WTC11 (cell line): ENCODE data around the gene RTP3. TPM values are rescaled to one million over a fixed set of nuclear protein-coding genes. Genes with fewer than 3 reads are reported as not detected.

Source experiments
- ATAC-seq: fragments of 200-7000 bp; cut with Tn5 transposase; 2 replicates; pipeline ENCODE4 v1.10.0; 2021; ENCODE audit warnings: mild to moderate bottlenecking, moderate library complexity
- CTCF ChIA-PET: fragments of 300-600 bp; sonication (Branson Sonifier 250); formaldehyde crosslinking; loops from one replicate; lab custom pipeline; 2021; ENCODE audit warnings: antibody characterized with exemption; lab: Charles Lee
- POLR2A ChIA-PET: fragments of 350-600 bp; sonication (Branson Sonifier 250); formaldehyde crosslinking; loops from one replicate; lab custom pipeline; 2021; ENCODE audit warnings: antibody characterized with exemption; lab: Charles Lee
- DNase-seq: peaks from one replicate; pipeline ENCODE4 v3.0.0; 2021; ENCODE audit warnings: low spot score
- H3K27ac Mint-ChIP-seq: 2 replicates; pipeline ENCODE4 v1.8.0; 2021; ENCODE audit warnings: mixed read lengths
- H3K27me3 Mint-ChIP-seq: 2 replicates; pipeline ENCODE4 v1.8.0; 2021; ENCODE audit warnings: low read depth, mild to moderate bottlenecking, moderate library complexity, mixed read lengths
- H3K36me3 Mint-ChIP-seq: 2 replicates; pipeline ENCODE4 v1.8.0; 2021; ENCODE audit warnings: mixed read lengths
- H3K4me1 Mint-ChIP-seq: 2 replicates; pipeline ENCODE4 v1.8.0; 2022; ENCODE audit warnings: mixed read lengths
- H3K4me3 Mint-ChIP-seq: 2 replicates; pipeline ENCODE4 v1.8.0; 2021; ENCODE audit warnings: mild to moderate bottlenecking, moderate library complexity, mixed read lengths
- H3K9me3 Mint-ChIP-seq: 2 replicates; pipeline ENCODE4 v1.8.0; 2021; ENCODE audit warnings: mixed read lengths
- CREM ChIP-seq: sonication (generic); formaldehyde crosslinking; IDR thresholded peaks from 2 replicates; pipeline ENCODE4 v1.8.1; 2022; ENCODE audit warnings: mild to moderate bottlenecking, missing genetic modification reagents, moderate library complexity
- ETV6 ChIP-seq: sonication (generic); formaldehyde crosslinking; IDR thresholded peaks from 2 replicates; pipeline ENCODE4 v1.8.1; 2022; ENCODE audit warnings: mild to moderate bottlenecking, missing genetic modification reagents
- GABPB1 ChIP-seq: sonication (generic); formaldehyde crosslinking; IDR thresholded peaks from 2 replicates; pipeline ENCODE4 v1.8.1; 2023; ENCODE audit warnings: mild to moderate bottlenecking, missing genetic modification reagents
- JAZF1 ChIP-seq: fragments of 250-450 bp; sonication (Bioruptor Pico); IDR thresholded peaks from 2 replicates; pipeline ENCODE4 v1.9.0; 2021; ENCODE audit warnings: moderate library complexity, mild to moderate bottlenecking, inconsistent platforms
- JUN ChIP-seq: sonication (generic); formaldehyde crosslinking; IDR thresholded peaks from 2 replicates; pipeline ENCODE4 v1.8.0; 2023; ENCODE audit warnings: mild to moderate bottlenecking, missing genetic modification reagents
- KAT7 ChIP-seq: sonication (generic); formaldehyde crosslinking; IDR thresholded peaks from 2 replicates; pipeline ENCODE4 v1.8.1; 2023; ENCODE audit warnings: missing genetic modification reagents, mild to moderate bottlenecking, borderline replicate concordance
- NR1H2 ChIP-seq: sonication (generic); formaldehyde crosslinking; IDR thresholded peaks from 2 replicates; pipeline ENCODE4 v1.9.0; 2021; ENCODE audit warnings: mild to moderate bottlenecking, moderate library complexity, missing genetic modification reagents
- OVOL2 ChIP-seq: fragments of 250-450 bp; sonication (Bioruptor Pico); IDR thresholded peaks from 2 replicates; pipeline ENCODE4 v1.9.0; 2021; ENCODE audit warnings: mild to moderate bottlenecking, borderline replicate concordance
- SMAD4 ChIP-seq: sonication (generic); formaldehyde crosslinking; IDR thresholded peaks from 2 replicates; pipeline ENCODE4 v1.8.0; 2022; ENCODE audit warnings: mild to moderate bottlenecking, missing genetic modification reagents
- TEAD1 ChIP-seq: sonication (generic); formaldehyde crosslinking; IDR thresholded peaks from 2 replicates; pipeline ENCODE4 v1.8.0; 2022; ENCODE audit warnings: mild to moderate bottlenecking, missing genetic modification reagents
- TEAD4 ChIP-seq: sonication (generic); formaldehyde crosslinking; IDR thresholded peaks from 2 replicates; pipeline ENCODE4 v1.8.0; 2022; ENCODE audit warnings: mild to moderate bottlenecking, missing genetic modification reagents
- ZNF138 ChIP-seq: sonication (generic); formaldehyde crosslinking; conservative IDR thresholded peaks from 2 replicates; pipeline ENCODE4 v1.8.1; 2022; ENCODE audit warnings: mild to moderate bottlenecking, moderate library complexity, missing genetic modification reagents
- ZNF219 ChIP-seq: sonication (generic); formaldehyde crosslinking; IDR thresholded peaks from 2 replicates; pipeline ENCODE4 v1.8.0; 2023; ENCODE audit warnings: missing genetic modification reagents, mild to moderate bottlenecking, borderline replicate concordance
- ZNF232 ChIP-seq: sonication (generic); formaldehyde crosslinking; IDR thresholded peaks from 2 replicates; pipeline ENCODE4 v1.8.0; 2022; ENCODE audit warnings: mild to moderate bottlenecking, missing genetic modification reagents
- ZNF263 ChIP-seq: sonication (generic); formaldehyde crosslinking; IDR thresholded peaks from 2 replicates; pipeline ENCODE4 v1.8.1; 2022; ENCODE audit warnings: low read depth, mild to moderate bottlenecking, moderate library complexity, missing genetic modification reagents
- total RNA-seq: library from RNA; stranded (reverse); gene quantifications from 3 replicates; pipeline ENCODE4 v1.2.3, GENCODE V29; 2021
- TF ChIP-seq, protein P1 (sequence below): sonication (generic); formaldehyde crosslinking; IDR thresholded peaks from 2 replicates; pipeline ENCODE4 v1.8.0; 2022; ENCODE audit warnings: mild to moderate bottlenecking, missing genetic modification reagents
- TF ChIP-seq, protein P2 (sequence below): sonication (generic); formaldehyde crosslinking; IDR thresholded peaks from 2 replicates; pipeline ENCODE4 v1.8.1; 2022; ENCODE audit warnings: mild to moderate bottlenecking, missing genetic modification reagents, moderate library complexity, borderline replicate concordance
- TF ChIP-seq, protein P3 (sequence below): sonication (generic); formaldehyde crosslinking; IDR thresholded peaks from 2 replicates; pipeline ENCODE4 v1.8.0; 2022; ENCODE audit warnings: mild to moderate bottlenecking, missing genetic modification reagents
- TF ChIP-seq, protein P4 (sequence below): fragments of 200-600 bp; IDR thresholded peaks from 2 replicates; pipeline ENCODE4 v1.8.0; 2022; ENCODE audit warnings: antibody characterized with exemption
- TF ChIP-seq, protein P5 (sequence below): sonication (generic); formaldehyde crosslinking; IDR thresholded peaks from 2 replicates; pipeline ENCODE4 v1.8.1; 2023; ENCODE audit warnings: mild to moderate bottlenecking, missing genetic modification reagents
- TF ChIP-seq, protein P6 (sequence below): sonication (generic); formaldehyde crosslinking; IDR thresholded peaks from 2 replicates; pipeline ENCODE4 v1.8.0; 2022; ENCODE audit warnings: mild to moderate bottlenecking, missing genetic modification reagents
- TF ChIP-seq, protein P7 (sequence below): sonication (generic); formaldehyde crosslinking; IDR thresholded peaks from 2 replicates; pipeline ENCODE4 v1.8.1; 2023; ENCODE audit warnings: mild to moderate bottlenecking, missing genetic modification reagents
- TF ChIP-seq, protein P8 (sequence below): sonication (generic); formaldehyde crosslinking; IDR thresholded peaks from 2 replicates; pipeline ENCODE4 v1.8.1; 2023; ENCODE audit warnings: mild to moderate bottlenecking, missing genetic modification reagents, borderline replicate concordance

RTP3 gene
- total RNA-seq, 1 experiment from 2014 or later, result not detected

DNA sequence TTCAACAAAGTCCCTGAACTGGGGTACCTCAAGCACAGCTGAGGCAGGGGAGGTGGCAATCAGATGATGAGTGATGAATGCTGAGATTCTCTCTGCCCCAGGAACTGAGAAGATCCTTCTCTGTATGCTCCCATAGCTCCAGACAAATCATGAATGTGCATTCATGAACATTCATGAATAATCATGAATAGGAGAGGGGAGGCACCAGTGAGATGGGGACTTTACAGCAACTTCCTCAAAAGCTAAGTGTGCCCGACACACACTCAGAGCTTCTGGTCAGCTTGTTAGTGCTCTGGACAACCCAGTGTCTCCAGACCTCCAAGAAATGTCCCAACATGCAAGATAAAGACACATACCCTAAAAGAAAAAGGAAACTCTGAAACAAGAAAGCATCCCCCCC lies 44.1 kb downstream of the RTP3 start:
- ChIA-PET CTCF (interaction anchor here (0.6 to 2.1 kb wide), 5 partner anchors 42 to 88 kb away, joined by 3 to 14 read pairs (median 3); no protein-coding TSS in a partner anchor), POLR2A (no interaction called here)
- DNase-seq, result no peak
- Mint-ChIP-seq H3K4me3 (no peak overlapping the region), H3K9me3 (no peaks in the 10 kb centered on the region), H3K27ac (no peak overlapping the region), H3K4me1 (peaks cover 69% of the 10 kb centered on the region), H3K36me3 (peaks cover 2% of the 10 kb centered on the region; the same call in 1 of the 2 replicates), H3K27me3 (no peaks in the 10 kb centered on the region)
- no peak for TF ChIP-seq NR1H2 (CRISPR knock-in tag)
- TF ChIP-seq TEAD4 (CRISPR knock-in tag), result no peak
- no peak for TF ChIP-seq ZNF232 (CRISPR knock-in tag)
- no peak for TF ChIP-seq CREM
- TF ChIP-seq ZNF263 (CRISPR knock-in tag), result no peak
- TF ChIP-seq, protein P1, sequence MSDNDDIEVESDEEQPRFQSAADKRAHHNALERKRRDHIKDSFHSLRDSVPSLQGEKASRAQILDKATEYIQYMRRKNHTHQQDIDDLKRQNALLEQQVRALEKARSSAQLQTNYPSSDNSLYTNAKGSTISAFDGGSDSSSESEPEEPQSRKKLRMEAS (CRISPR knock-in tag), result no peak
- TF ChIP-seq TEAD1 (CRISPR knock-in tag), result no peak
- TF ChIP-seq, protein P2, sequence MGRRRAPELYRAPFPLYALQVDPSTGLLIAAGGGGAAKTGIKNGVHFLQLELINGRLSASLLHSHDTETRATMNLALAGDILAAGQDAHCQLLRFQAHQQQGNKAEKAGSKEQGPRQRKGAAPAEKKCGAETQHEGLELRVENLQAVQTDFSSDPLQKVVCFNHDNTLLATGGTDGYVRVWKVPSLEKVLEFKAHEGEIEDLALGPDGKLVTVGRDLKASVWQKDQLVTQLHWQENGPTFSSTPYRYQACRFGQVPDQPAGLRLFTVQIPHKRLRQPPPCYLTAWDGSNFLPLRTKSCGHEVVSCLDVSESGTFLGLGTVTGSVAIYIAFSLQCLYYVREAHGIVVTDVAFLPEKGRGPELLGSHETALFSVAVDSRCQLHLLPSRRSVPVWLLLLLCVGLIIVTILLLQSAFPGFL (CRISPR knock-in tag), result no peak
- no peak for TF ChIP-seq ETV6
- no peak for TF ChIP-seq KAT7 (CRISPR knock-in tag)
- no peak for TF ChIP-seq OVOL2 (CRISPR knock-in tag)
- TF ChIP-seq, protein P3, sequence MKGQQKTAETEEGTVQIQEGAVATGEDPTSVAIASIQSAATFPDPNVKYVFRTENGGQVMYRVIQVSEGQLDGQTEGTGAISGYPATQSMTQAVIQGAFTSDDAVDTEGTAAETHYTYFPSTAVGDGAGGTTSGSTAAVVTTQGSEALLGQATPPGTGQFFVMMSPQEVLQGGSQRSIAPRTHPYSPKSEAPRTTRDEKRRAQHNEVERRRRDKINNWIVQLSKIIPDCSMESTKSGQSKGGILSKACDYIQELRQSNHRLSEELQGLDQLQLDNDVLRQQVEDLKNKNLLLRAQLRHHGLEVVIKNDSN (CRISPR knock-in tag), result no peak
- no peak for TF ChIP-seq JUN
- TF ChIP-seq, protein P4, sequence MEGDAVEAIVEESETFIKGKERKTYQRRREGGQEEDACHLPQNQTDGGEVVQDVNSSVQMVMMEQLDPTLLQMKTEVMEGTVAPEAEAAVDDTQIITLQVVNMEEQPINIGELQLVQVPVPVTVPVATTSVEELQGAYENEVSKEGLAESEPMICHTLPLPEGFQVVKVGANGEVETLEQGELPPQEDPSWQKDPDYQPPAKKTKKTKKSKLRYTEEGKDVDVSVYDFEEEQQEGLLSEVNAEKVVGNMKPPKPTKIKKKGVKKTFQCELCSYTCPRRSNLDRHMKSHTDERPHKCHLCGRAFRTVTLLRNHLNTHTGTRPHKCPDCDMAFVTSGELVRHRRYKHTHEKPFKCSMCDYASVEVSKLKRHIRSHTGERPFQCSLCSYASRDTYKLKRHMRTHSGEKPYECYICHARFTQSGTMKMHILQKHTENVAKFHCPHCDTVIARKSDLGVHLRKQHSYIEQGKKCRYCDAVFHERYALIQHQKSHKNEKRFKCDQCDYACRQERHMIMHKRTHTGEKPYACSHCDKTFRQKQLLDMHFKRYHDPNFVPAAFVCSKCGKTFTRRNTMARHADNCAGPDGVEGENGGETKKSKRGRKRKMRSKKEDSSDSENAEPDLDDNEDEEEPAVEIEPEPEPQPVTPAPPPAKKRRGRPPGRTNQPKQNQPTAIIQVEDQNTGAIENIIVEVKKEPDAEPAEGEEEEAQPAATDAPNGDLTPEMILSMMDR, result no peak
- no peak for TF ChIP-seq ZNF138 (CRISPR knock-in tag)
- TF ChIP-seq ZNF219 (CRISPR knock-in tag), result no peak
- TF ChIP-seq, protein P5, sequence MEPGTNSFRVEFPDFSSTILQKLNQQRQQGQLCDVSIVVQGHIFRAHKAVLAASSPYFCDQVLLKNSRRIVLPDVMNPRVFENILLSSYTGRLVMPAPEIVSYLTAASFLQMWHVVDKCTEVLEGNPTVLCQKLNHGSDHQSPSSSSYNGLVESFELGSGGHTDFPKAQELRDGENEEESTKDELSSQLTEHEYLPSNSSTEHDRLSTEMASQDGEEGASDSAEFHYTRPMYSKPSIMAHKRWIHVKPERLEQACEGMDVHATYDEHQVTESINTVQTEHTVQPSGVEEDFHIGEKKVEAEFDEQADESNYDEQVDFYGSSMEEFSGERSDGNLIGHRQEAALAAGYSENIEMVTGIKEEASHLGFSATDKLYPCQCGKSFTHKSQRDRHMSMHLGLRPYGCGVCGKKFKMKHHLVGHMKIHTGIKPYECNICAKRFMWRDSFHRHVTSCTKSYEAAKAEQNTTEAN (CRISPR knock-in tag), result no peak
- no peak for TF ChIP-seq SMAD4 (CRISPR knock-in tag)
- no peak for ATAC-seq

DNA sequence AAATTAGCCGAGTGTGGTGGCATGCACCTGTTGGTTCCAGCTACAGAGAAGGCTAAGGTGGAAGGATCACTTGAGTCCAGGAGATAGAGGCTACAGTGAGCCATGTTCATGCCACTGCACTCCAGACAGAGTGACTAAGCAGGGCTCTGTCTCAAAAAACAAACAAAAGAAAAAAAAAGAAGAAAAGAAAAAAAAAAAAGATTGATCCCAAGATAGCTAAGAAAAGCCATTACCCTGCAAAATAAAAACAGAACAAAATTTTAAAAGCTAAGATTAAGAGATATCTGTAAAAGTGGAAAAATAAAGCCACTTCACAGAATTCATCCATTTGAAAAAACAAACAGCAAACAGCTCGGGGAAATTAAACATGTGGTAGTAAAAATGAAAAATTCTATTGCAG lies 44.6 kb downstream of the RTP3 start:
- Mint-ChIP-seq H3K27me3 (no peaks in the 10 kb centered on the region), H3K27ac (no peak overlapping the region), H3K9me3 (no peaks in the 10 kb centered on the region), H3K4me1 (peaks cover 69% of the 10 kb centered on the region), H3K36me3 (peaks cover 2% of the 10 kb centered on the region; the same call in 1 of the 2 replicates), H3K4me3 (no peak overlapping the region)
- POLR2A ChIA-PET, result interaction anchor here (0.7 to 1.3 kb wide), 3 partner anchors 35 to 1780 kb away, joined by 3 to 4 read pairs (median 3); no protein-coding TSS in a partner anchor
- no peak for ATAC-seq
- DNase-seq, result no peak
- CTCF ChIA-PET, result interaction anchor here (0.6 to 2.1 kb wide), 7 partner anchors 16 to 87 kb away, joined by 3 to 14 read pairs (median 4); no protein-coding TSS in a partner anchor
- TF ChIP-seq GABPB1 (no peak), JUN (no peak), JAZF1 (CRISPR knock-in tag) (no peak)
- TF ChIP-seq, protein P6, sequence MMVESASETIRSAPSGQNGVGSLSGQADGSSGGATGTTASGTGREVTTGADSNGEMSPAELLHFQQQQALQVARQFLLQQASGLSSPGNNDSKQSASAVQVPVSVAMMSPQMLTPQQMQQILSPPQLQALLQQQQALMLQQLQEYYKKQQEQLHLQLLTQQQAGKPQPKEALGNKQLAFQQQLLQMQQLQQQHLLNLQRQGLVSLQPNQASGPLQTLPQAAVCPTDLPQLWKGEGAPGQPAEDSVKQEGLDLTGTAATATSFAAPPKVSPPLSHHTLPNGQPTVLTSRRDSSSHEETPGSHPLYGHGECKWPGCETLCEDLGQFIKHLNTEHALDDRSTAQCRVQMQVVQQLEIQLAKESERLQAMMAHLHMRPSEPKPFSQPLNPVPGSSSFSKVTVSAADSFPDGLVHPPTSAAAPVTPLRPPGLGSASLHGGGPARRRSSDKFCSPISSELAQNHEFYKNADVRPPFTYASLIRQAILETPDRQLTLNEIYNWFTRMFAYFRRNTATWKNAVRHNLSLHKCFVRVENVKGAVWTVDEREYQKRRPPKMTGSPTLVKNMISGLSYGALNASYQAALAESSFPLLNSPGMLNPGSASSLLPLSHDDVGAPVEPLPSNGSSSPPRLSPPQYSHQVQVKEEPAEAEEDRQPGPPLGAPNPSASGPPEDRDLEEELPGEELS, result no peak
- TF ChIP-seq, protein P7, sequence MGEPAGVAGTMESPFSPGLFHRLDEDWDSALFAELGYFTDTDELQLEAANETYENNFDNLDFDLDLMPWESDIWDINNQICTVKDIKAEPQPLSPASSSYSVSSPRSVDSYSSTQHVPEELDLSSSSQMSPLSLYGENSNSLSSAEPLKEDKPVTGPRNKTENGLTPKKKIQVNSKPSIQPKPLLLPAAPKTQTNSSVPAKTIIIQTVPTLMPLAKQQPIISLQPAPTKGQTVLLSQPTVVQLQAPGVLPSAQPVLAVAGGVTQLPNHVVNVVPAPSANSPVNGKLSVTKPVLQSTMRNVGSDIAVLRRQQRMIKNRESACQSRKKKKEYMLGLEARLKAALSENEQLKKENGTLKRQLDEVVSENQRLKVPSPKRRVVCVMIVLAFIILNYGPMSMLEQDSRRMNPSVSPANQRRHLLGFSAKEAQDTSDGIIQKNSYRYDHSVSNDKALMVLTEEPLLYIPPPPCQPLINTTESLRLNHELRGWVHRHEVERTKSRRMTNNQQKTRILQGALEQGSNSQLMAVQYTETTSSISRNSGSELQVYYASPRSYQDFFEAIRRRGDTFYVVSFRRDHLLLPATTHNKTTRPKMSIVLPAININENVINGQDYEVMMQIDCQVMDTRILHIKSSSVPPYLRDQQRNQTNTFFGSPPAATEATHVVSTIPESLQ (CRISPR knock-in tag), result no peak
- TF ChIP-seq, protein P8, sequence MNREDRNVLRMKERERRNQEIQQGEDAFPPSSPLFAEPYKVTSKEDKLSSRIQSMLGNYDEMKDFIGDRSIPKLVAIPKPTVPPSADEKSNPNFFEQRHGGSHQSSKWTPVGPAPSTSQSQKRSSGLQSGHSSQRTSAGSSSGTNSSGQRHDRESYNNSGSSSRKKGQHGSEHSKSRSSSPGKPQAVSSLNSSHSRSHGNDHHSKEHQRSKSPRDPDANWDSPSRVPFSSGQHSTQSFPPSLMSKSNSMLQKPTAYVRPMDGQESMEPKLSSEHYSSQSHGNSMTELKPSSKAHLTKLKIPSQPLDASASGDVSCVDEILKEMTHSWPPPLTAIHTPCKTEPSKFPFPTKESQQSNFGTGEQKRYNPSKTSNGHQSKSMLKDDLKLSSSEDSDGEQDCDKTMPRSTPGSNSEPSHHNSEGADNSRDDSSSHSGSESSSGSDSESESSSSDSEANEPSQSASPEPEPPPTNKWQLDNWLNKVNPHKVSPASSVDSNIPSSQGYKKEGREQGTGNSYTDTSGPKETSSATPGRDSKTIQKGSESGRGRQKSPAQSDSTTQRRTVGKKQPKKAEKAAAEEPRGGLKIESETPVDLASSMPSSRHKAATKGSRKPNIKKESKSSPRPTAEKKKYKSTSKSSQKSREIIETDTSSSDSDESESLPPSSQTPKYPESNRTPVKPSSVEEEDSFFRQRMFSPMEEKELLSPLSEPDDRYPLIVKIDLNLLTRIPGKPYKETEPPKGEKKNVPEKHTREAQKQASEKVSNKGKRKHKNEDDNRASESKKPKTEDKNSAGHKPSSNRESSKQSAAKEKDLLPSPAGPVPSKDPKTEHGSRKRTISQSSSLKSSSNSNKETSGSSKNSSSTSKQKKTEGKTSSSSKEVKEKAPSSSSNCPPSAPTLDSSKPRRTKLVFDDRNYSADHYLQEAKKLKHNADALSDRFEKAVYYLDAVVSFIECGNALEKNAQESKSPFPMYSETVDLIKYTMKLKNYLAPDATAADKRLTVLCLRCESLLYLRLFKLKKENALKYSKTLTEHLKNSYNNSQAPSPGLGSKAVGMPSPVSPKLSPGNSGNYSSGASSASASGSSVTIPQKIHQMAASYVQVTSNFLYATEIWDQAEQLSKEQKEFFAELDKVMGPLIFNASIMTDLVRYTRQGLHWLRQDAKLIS (CRISPR knock-in tag), result no peak
